Stimulated activated CD4-positive, alpha-beta T cell treated with anti-CD3 and anti-CD28 coated beads, Interleukin-12 subunit alpha, Interleukin-12 subunit beta, amount 100 ng/mL, for 4 hours (primary cell): ENCODE results near the gene SYNGR1.
"Not testable (repeated sequence)": the region's sequence is repeated elsewhere in the genome, so short reads cannot be mapped to it uniquely, and the experiment has no call there.

ENCODE experiments used
- DNase-seq: peaks from one replicate; pipeline ENCODE4 v3.0.0-alpha.2; 2020

The SYNGR1 gene

GRCh38 chr22:39411828-39412365 lies 62.1 kb downstream of the SYNGR1 start:
- DNase-seq = not testable (repeated sequence)

- not testable (repeated sequence) for DNase-seq
Measured at GRCh38 chr22:39413204-39413603, 63.4 kb downstream of the SYNGR1 start.

- DNase-seq = no peak
Measured at GRCh38 chr22:39414377-39414776, 64.6 kb downstream of the SYNGR1 start.

GRCh38 chr22:39414886-39415285 lies 65.1 kb downstream of the SYNGR1 start:
- DNase-seq = no peak

GRCh38 chr22:39415506-39415905 lies 65.7 kb downstream of the SYNGR1 start:
- DNase-seq = no peak

GRCh38 chr22:39416319-39416718 lies 66.5 kb downstream of the SYNGR1 start:
- no peak for DNase-seq

- no peak for DNase-seq
Measured at GRCh38 chr22:39417641-39418040, 67.8 kb downstream of the SYNGR1 start.

GRCh38 chr22:39418696-39419095 lies 68.9 kb downstream of the SYNGR1 start:
- DNase-seq = no peak

GRCh38 chr22:39419096-39419495 lies 69.3 kb downstream of the SYNGR1 start:
- DNase-seq = no peak

GRCh38 chr22:39419911-39420310 lies 70.1 kb downstream of the SYNGR1 start:
- DNase-seq = no peak

- no peak for DNase-seq
Measured at GRCh38 chr22:39421691-39422090, 71.9 kb downstream of the SYNGR1 start.

GRCh38 chr22:39422101-39422500 lies 72.3 kb downstream of the SYNGR1 start:
- DNase-seq = no peak

GRCh38 chr22:39422721-39423120 lies 72.9 kb downstream of the SYNGR1 start:
- no peak for DNase-seq

- DNase-seq = no peak
Measured at GRCh38 chr22:39423976-39424375, 74.2 kb downstream of the SYNGR1 start.

GRCh38 chr22:39426380-39427043 lies 76.7 kb downstream of the SYNGR1 start:
- no peak for DNase-seq

- DNase-seq = no peak
Measured at GRCh38 chr22:39427751-39428596, 78.2 kb downstream of the SYNGR1 start.

- no peak for DNase-seq
Measured at GRCh38 chr22:39428597-39429071, 78.8 kb downstream of the SYNGR1 start.

GRCh38 chr22:39429186-39429585 lies 79.4 kb downstream of the SYNGR1 start:
- no peak for DNase-seq

GRCh38 chr22:39429916-39430575 lies 80.3 kb downstream of the SYNGR1 start:
- DNase-seq = no peak

- no peak for DNase-seq
Measured at GRCh38 chr22:39430576-39431150, 80.9 kb downstream of the SYNGR1 start.

- DNase-seq = no peak
Measured at GRCh38 chr22:39431216-39431801, 81.5 kb downstream of the SYNGR1 start.

- no peak for DNase-seq
Measured at GRCh38 chr22:39431821-39432251, 82.0 kb downstream of the SYNGR1 start.
